ENCODE results near the gene STX7. TPM values are rescaled to one million over a fixed set of nuclear protein-coding genes. Genes with fewer than 3 reads are reported as not detected.

The STX7 gene
- total and polyA plus RNA-seq, 4 donors = 24.1 to 80.7 (median 43.8) TPM

DNA sequence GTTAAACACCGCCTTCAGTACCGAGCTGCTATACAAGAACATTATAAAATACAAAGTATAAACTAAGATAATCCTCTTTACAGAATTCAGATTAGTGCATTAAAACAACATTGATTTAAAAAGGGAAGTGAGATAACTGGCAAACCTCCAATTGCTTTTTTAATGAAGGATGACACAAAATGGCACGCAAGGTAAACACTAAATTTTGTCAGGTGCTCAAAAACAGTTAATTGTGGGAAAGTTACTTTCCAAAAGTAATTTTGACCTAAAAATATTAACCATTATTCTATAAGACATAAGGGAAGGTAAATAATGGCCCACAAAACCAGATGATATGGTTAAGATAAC is 53.3 kb downstream of the STX7 start:
- no peak for ATAC-seq (ENCODE audit: low FRiP score)
- intact Hi-C loops (cut with DNase I) = no loop called here

DNA sequence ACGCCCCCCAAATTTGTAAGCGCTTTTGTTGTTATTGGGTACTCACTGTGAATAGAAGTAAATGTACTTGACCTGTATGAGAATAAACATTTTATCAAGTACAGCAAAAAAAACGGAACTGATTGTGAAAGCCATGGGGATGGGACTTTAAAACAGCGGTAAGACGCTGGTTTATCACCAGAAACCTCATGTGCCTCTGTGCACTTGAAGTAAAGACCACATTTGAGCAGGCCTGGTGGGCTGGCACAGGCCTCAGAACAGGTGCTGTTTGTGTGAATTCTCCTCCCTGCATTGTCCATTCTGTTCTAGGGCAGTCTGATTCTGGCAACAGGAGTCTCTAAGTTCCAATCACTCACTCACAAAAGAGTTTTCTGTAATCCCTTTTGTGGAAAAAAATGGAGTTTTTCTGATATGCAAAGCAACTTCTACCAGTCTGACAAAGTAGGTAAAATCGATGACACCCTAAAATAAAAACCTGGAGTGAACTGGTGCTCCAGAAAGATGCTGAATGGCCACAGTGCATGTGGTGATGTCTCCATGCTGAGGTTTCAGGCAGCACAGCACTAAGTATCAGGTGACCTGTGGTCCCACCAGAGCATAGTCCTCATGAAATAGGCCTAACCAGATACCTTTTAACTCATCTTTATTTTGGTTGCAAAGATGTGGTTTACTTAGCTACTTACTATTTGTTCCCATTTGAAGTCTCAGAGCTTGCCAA is 53.9 kb downstream of the STX7 start:
- DNase-seq = no peak
- H3K36me3 ChIP-seq (ENCODE audit: control insufficient read depth in 1 of 2, insufficient read depth in 2 of 2, low read length in 1 of 2) = peaks cover 0 to 6% of the 10 kb centered on the region in 2 donors
- H3K4me1 ChIP-seq (ENCODE audit: control insufficient read depth in 1 of 2, insufficient read depth in 2 of 2, low read length in 2 of 2) = no peaks in the 10 kb centered on the region
- H3K27me3 ChIP-seq (ENCODE audit: control insufficient read depth in 1 of 2, insufficient read depth in 2 of 2, low read length in 1 of 2) = no peaks in the 10 kb centered on the region
- H3K4me3 ChIP-seq (ENCODE audit: low read length in 2 of 2) = no peak overlapping the region
- WGBS, 2 donors = 93 to 96% methylated on average over 6 of the region's 6 CpGs
- ATAC-seq (ENCODE audit: low FRiP score) = no peak
- intact Hi-C loops (cut with DNase I) = no loop called here
- no peak overlapping the region for H3K27ac ChIP-seq (ENCODE audit: low read depth in 1 of 2, low read length in 2 of 2)
- H3K9me3 ChIP-seq (ENCODE audit: control insufficient read depth, low read length) = no peaks in the 10 kb centered on the region

More for the DNA sequence above, 53.3 kb downstream of the STX7 start:
- no peaks in the 10 kb centered on the region for H3K4me1 ChIP-seq (ENCODE audit: control insufficient read depth in 1 of 2, insufficient read depth in 2 of 2, low read length in 2 of 2)
- H3K4me3 ChIP-seq (ENCODE audit: low read length in 2 of 2) = no peak overlapping the region
- no peak overlapping the region for H3K27ac ChIP-seq (ENCODE audit: low read depth in 1 of 2, low read length in 2 of 2)
- H3K27me3 ChIP-seq (ENCODE audit: control insufficient read depth in 1 of 2, insufficient read depth in 2 of 2, low read length in 1 of 2) = no peaks in the 10 kb centered on the region
- WGBS, 2 donors = 71 to 75% methylated on average over 3 of the region's 3 CpGs
- no peaks in the 10 kb centered on the region for H3K9me3 ChIP-seq (ENCODE audit: control insufficient read depth, low read length)
- H3K36me3 ChIP-seq (ENCODE audit: control insufficient read depth in 1 of 2, insufficient read depth in 2 of 2, low read length in 1 of 2) = peaks cover 1 to 6% of the 10 kb centered on the region in 2 donors
- DNase-seq = no peak

DNA sequence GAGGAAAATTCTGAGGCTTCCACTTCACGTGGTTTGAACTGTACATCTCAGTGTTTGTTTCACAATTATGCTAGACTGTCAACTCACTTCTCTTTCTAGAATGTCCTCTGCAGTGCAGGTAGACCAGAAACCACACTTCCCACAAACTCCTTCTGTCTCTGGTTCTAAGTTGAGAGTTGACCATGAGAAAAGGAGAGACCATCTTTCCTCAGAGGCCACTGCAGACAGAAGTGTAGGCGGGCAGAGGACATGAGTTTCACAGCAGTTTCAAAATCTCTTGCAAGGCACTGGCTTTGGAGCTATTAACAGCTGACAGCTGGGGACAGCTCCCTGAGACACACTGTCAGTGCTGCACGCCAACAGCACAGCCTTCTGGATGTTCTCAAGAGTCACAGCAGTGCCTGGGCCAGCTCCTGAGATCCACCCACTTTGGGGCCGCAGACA is 56.2 kb downstream of the STX7 start:
- Histone ChIP-seq H3K27ac (ENCODE audit: low read depth in 1 of 2, low read length in 2 of 2) (no peak overlapping the region), H3K27me3 (ENCODE audit: control insufficient read depth in 1 of 2, insufficient read depth in 2 of 2, low read length in 1 of 2) (no peaks in the 10 kb centered on the region), H3K36me3 (ENCODE audit: control insufficient read depth in 1 of 2, insufficient read depth in 2 of 2, low read length in 1 of 2) (peaks cover 0 to 2% of the 10 kb centered on the region in 2 donors), H3K9me3 (ENCODE audit: control insufficient read depth, low read length) (no peaks in the 10 kb centered on the region), H3K4me3 (ENCODE audit: low read length in 2 of 2) (no peak overlapping the region), H3K4me1 (ENCODE audit: control insufficient read depth in 1 of 2, insufficient read depth in 2 of 2, low read length in 2 of 2) (no peaks in the 10 kb centered on the region)
- intact Hi-C loops (cut with DNase I) = no loop called here
- ATAC-seq (ENCODE audit: low FRiP score) (no peak), DNase-seq (no peak)
- 82 to 87% methylated on average over 4 of the region's 4 CpGs for WGBS, 2 donors

DNA sequence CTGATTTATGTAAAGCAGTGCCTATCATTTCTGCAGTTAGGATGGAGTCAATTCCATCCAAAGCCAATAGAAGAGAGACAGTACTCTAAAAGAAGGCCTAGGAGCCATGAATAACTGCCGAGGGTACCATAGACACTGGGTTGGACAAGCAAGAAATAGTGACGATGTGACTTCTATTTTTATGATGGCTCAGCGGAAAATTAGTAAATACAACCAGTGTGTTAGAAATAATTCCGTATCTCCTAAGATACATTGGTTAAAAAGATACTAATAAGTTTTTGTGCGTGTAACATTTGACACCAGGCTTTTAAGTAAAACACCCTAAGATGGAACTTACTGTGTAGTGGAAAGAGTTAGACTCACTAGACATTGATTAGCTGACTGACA is 66.1 kb downstream of the STX7 start:
- Histone ChIP-seq H3K4me1 (ENCODE audit: control insufficient read depth in 1 of 2, insufficient read depth in 2 of 2, low read length in 2 of 2) (no peaks in the 10 kb centered on the region), H3K9me3 (ENCODE audit: control insufficient read depth, low read length) (peaks cover 2% of the 10 kb centered on the region), H3K4me3 (ENCODE audit: low read length in 2 of 2) (no peak overlapping the region), H3K27me3 (ENCODE audit: control insufficient read depth in 1 of 2, insufficient read depth in 2 of 2, low read length in 1 of 2) (no peaks in the 10 kb centered on the region), H3K27ac (ENCODE audit: low read depth in 1 of 2, low read length in 2 of 2) (no peak overlapping the region), H3K36me3 (ENCODE audit: control insufficient read depth in 1 of 2, insufficient read depth in 2 of 2, low read length in 1 of 2) (no peaks in the 10 kb centered on the region)
- DNase-seq = no peak
- WGBS, 2 donors = 90 to 92% methylated on average over 5 of the region's 5 CpGs
- intact Hi-C loops (cut with DNase I) = no loop called here
- ATAC-seq (ENCODE audit: low FRiP score) = no peak

DNA sequence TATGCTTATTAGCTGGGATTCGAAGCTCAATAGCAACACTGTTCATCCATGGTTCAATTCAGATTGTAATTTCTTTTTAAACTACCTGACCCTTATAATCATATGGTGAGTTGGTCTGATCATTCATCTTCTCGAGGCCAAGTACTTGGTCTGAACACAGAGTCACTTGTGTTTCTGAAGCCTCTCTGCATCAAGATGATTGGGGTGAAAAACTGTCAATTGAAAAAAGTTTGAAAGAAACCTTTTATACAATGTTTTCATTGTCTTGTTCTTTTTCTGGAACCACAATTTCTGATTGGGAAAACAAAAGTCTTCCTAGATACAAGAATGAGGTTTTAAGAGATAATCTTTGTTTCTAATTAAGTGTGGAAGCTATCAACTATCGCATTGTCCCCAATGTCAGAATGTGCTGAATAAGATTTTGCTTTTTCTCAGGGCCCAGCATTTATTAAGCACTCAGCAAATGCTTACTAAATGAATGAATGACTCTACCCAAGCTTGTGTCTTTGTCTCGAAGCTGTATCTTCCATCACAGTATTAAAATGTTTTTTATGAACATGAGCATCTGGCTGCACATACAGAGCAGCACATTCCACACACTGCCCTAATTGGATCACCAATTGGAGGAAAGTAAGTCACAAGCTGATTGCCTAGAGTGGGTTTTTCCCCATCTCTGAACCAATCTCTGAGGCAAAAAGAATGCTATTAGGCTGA is 66.6 kb downstream of the STX7 start:
- intact Hi-C loops (cut with DNase I) = no loop called here
- H3K4me1 ChIP-seq (ENCODE audit: control insufficient read depth in 1 of 2, insufficient read depth in 2 of 2, low read length in 2 of 2) = no peaks in the 10 kb centered on the region
- no peak for DNase-seq
- WGBS, 2 donors = 76 to 77% methylated on average over 4 of the region's 4 CpGs
- no peaks in the 10 kb centered on the region for H3K27me3 ChIP-seq (ENCODE audit: control insufficient read depth in 1 of 2, insufficient read depth in 2 of 2, low read length in 1 of 2)
- H3K4me3 ChIP-seq (ENCODE audit: low read length in 2 of 2) = no peak overlapping the region
- H3K36me3 ChIP-seq (ENCODE audit: control insufficient read depth in 1 of 2, insufficient read depth in 2 of 2, low read length in 1 of 2) = no peaks in the 10 kb centered on the region
- H3K27ac ChIP-seq (ENCODE audit: low read depth in 1 of 2, low read length in 2 of 2) = no peak overlapping the region
- peaks cover 2% of the 10 kb centered on the region for H3K9me3 ChIP-seq (ENCODE audit: control insufficient read depth, low read length)
- ATAC-seq (ENCODE audit: low FRiP score) = no peak

DNA sequence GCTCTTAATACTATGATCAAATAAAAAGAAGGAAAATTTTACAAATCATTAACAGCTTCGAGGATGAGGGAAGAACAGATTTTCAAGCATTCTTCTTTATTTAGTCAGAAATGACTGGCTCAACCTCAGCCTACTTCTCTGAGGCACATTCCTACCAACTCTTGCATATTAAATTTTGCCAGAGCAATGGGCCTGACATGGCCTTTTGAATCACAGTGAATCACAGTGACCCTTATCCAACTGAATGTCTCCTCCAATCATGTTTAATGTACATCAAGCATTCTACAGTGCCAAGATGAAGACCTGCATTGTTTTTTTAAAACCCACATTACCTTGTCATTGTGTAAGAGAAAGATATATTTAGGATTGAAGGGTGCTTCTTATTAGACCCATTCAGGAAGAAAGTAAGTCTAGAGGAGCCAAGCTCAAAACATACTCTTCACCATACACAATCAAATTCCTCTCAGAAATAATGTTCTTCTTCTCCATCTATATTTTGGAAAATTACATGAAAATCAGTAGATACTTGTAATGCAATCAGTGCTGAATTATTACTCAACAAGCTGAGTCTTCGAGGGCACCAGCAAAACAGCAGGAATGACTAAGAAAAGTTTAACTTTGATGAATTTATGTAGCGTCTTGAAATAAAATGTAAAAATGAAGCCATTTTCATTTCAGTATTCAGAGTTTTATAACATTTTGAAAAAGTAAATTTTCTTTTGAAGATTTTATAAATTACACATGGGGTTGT is 67.5 kb downstream of the STX7 start:
- no peak overlapping the region for H3K4me3 ChIP-seq (ENCODE audit: low read length in 2 of 2)
- H3K27ac ChIP-seq (ENCODE audit: low read depth in 1 of 2, low read length in 2 of 2) = no peak overlapping the region
- WGBS, 2 donors = 81% methylated on average over 3 of the region's 3 CpGs
- no peak for DNase-seq
- no peaks in the 10 kb centered on the region for H3K4me1 ChIP-seq (ENCODE audit: control insufficient read depth in 1 of 2, insufficient read depth in 2 of 2, low read length in 2 of 2)
- ATAC-seq (ENCODE audit: low FRiP score) = no peak
- no peaks in the 10 kb centered on the region for H3K36me3 ChIP-seq (ENCODE audit: control insufficient read depth in 1 of 2, insufficient read depth in 2 of 2, low read length in 1 of 2)
- no peaks in the 10 kb centered on the region for H3K27me3 ChIP-seq (ENCODE audit: control insufficient read depth in 1 of 2, insufficient read depth in 2 of 2, low read length in 1 of 2)
- intact Hi-C loops (cut with DNase I) = no loop called here
- peaks cover 2% of the 10 kb centered on the region for H3K9me3 ChIP-seq (ENCODE audit: control insufficient read depth, low read length)

DNA sequence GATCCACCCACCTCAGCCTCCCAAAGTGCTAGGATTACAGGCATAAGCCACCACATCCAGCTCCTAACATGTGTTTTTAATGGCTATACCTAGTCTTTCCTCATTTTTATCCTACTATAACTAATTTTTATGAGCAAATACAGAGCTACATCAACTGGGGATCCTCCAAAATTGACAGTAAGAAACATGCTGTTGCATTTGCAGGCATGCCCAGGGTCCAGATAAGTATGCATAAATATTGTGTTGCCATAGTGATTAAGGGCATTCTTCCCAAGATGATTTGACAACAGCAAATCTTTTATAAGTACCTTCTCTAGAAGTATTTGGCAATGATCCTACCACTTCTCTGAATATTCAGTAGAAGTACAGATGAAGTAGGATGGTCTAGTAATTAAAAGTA is 69.7 kb downstream of the STX7 start:
- intact Hi-C loops (cut with DNase I) = no loop called here
- Histone ChIP-seq H3K27me3 (ENCODE audit: control insufficient read depth in 1 of 2, insufficient read depth in 2 of 2, low read length in 1 of 2) (no peaks in the 10 kb centered on the region), H3K36me3 (ENCODE audit: control insufficient read depth in 1 of 2, insufficient read depth in 2 of 2, low read length in 1 of 2) (no peaks in the 10 kb centered on the region), H3K27ac (ENCODE audit: low read depth in 1 of 2, low read length in 2 of 2) (no peak overlapping the region), H3K4me1 (ENCODE audit: control insufficient read depth in 1 of 2, insufficient read depth in 2 of 2, low read length in 2 of 2) (no peaks in the 10 kb centered on the region), H3K9me3 (ENCODE audit: control insufficient read depth, low read length) (peaks cover 2% of the 10 kb centered on the region), H3K4me3 (ENCODE audit: low read length in 2 of 2) (no peak overlapping the region)
- ATAC-seq (ENCODE audit: low FRiP score) = no peak
- DNase-seq = no peak

DNA sequence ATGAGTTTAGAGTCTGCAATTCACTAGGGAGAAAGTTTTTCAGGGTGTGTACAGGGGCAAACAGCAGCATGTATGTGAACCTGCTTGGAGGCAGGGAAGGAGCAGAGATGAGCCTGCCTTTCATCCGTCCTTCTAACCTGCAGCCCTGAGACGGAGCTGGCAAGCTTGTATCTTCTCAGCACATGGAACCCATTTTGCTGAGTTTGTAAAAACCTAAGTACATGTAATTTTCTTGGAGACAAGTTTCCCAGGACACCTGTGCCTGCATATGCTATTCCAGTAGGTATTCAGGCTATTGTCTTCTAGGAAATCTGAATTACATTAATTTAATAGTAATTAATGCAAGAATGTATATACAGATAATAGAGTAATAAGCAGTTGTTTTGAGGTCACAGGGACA is 82.8 kb downstream of the STX7 start:
- Histone ChIP-seq H3K4me1 (ENCODE audit: control insufficient read depth in 1 of 2, insufficient read depth in 2 of 2, low read length in 2 of 2) (no peaks in the 10 kb centered on the region), H3K36me3 (ENCODE audit: control insufficient read depth in 1 of 2, insufficient read depth in 2 of 2, low read length in 1 of 2) (no peaks in the 10 kb centered on the region), H3K4me3 (ENCODE audit: low read length in 2 of 2) (no peak overlapping the region), H3K9me3 (ENCODE audit: control insufficient read depth, low read length) (peaks cover 2% of the 10 kb centered on the region), H3K27me3 (ENCODE audit: control insufficient read depth in 1 of 2, insufficient read depth in 2 of 2, low read length in 1 of 2) (peaks cover 0 to 1% of the 10 kb centered on the region in 2 donors), H3K27ac (ENCODE audit: low read depth in 1 of 2, low read length in 2 of 2) (no peak overlapping the region)
- intact Hi-C loops (cut with DNase I) = no loop called here
- WGBS, 2 donors = 78 to 82% methylated on average over 2 of the region's 2 CpGs
- no peak for DNase-seq
- no peak for ATAC-seq (ENCODE audit: low FRiP score)

All from aorta (tissue), 5 donors.